HG02588 (cell line): ENCODE results near the gene VPS33B.
"Not testable (repeated sequence)": the region's sequence is repeated elsewhere in the genome, so short reads cannot be mapped to it uniquely, and the experiment has no call there.

ENCODE experiments used
- ATAC-seq: cut with Tn5 transposase; IDR thresholded peaks from one replicate; pipeline ENCODE4 v1.9.1; 2021; ENCODE audit warnings: mild to moderate bottlenecking, moderate library complexity; ENCODE audit not compliant: unreplicated experiment

The VPS33B gene

DNA sequence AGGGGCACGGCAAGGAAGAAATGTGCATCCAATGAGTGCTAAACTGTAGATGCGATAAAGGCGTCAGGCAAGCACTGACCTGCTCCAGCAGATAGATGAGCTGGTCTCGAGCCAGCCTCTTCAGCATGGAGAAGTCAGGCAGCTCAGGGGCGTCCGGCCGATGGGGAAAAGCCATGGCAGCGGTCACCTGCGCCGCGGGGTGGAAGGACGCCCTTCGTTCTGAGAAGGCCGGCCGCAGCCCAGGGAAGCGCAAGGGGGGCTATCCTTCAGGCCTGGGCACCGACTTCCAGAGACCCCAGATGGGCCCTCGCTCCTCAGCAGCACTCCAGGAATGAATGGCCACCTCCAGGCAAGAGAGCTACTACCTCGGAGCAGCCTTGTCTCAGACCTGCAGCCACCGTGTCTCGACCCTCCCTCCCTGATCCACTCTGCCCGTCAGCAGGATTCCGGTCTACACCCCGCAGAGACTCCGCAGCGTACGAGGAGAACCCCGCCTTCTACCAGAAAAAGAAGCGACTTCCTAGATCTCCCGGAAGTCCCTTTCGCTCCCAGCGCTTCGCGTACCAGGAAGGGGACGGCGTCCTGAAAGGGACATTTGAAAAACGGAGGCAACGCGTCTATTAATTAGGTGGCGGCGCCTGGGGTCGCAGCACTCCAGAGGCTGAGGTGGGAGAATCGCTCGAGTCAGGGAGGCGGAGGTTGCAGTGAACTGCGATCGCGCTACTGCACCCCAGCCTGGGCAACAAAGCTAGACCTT lies at the start of gene VPS33B:
Gene VPS33B, minus strand, starts transcription at position 520 of the 757 bp plus-strand sequence. Its CDS starts 345 bp downstream, at position 175.
- ATAC-seq, result peak; percentile 74

DNA sequence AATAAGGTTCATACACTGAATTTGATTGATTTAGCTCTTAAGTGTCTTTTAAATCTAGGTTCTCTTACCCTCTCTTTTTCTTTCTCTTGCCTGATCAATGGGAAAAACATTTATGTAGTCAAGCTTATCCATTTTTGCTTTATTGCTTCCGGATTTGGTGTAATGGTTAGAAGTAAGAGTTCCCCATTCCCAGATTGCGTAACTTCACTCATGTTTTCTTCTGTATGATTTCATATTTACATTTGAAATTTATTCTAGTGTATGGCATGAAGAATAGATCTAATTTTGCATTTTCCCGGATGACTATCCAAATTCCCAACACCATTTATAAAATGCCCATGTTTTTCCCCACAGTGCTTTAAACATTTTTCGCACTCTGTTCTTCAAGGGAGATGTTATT lies 49.8 kb upstream of the VPS33B start:
- ATAC-seq, result no peak

DNA sequence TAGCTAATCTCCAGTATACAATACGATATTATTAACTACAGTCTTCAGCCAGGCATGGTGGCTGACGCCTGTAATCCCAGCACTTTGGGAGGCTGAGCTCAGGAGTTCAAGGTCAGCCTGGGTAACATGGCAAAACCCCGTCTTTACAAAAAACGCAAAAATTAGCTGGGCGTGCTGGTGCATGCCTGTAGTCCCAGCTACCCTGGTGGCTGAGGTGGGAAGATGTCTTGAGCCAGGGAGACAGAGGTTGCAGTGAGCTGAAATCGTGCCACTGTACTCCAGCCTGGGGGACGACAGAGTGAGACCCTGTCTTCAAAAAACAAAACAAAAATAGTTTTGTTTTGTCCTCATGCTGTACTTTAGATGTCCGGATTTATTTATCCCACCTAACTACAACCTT lies 48.5 kb upstream of the VPS33B start:
- ATAC-seq, result no peak

DNA sequence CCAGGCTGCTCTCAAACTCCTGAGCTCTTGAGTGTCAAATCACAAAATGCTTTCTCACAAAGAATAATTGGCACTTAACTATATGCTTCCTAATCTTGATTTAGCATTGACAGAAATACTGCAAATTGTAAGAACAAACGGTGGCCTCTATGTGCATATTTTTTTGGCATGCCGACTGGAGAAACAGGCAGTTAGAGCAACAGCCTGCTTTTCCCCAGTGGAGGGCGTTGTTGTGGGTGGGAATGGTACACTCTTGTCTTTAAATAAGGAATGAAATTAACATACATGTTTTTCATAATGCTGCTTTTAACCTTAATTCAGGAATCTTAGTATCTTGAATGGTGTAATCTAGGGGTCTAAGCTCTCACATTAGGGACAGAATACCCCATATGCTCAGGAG lies 46.6 kb upstream of the VPS33B start:
- no peak for ATAC-seq

DNA sequence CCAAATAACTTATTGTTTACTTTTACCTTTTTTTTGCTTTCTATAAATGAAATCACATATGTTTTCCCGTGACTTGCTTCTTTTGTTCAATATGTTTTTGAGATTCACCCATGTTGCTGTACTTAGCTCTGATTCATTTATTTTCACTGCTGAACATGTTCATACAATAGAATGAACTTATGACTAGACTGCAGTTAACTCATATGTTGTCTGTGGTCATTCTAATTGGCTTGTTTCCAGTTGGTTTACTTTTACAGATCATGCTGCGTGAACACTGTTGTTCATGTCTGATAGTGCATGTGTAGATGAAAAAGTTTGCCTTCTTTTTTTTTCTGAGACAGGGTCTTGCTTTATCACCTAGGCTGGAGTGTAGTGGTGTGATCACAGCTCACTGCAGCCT lies 46.0 kb upstream of the VPS33B start:
- no peak for ATAC-seq

DNA sequence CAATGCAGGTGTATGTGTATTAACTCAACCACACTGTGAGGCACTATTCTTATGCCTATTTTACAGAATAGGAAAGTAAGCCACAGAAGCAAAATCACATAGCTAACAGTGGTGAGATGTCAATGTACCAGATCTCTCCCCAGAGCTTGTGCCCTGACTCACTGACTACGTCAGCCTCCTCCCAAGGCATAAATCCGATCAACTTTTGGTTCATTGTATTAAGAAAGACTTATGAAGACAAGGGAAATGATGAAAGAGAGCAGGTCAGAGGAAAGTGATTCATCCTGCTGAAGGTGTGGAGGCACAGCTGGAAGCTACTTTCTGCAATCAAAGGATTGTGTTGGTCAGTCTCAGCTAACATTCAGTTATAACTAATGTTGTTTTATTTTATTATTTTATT lies 44.6 kb upstream of the VPS33B start:
- ATAC-seq, result no peak

DNA sequence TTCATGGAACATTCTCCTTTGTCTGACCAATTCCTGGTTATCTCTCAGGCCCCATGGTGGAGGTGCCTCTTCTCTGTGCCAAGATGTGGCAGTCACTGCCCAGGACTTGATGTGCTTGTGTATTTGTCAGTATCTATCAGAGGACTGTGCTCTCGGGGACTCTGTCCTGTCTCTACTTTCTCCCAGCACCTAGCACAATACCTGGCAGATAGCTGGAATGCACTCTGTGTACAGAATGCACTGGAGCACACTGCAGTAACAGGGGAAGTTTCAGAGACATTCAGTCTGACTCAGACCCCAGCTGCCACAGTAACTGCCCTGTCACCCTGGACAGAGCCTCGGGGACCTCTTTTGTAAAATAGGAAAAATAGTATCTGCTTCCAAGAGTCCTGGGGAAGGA lies 43.1 kb upstream of the VPS33B start:
- ATAC-seq, result no peak

DNA sequence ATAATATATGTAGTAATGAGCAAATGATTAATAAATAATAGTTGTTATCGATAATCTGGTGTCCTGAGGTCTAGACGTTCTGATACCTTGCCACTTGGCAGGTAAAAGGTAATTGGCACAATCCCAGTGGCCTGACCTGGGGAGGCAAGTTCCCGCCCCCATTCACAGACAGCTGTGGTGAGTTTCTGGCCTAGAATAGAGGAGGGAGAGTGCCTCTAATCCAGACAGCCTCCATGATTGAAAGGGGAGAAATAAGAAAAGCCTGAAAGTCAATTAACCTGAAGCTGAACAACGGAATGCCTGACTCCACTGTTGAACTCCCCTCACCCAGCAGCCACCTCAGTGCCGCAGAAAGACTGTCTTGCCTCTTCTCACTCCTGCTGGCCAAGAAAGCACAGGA lies 39.6 kb upstream of the VPS33B start:
- ATAC-seq, result no peak

DNA sequence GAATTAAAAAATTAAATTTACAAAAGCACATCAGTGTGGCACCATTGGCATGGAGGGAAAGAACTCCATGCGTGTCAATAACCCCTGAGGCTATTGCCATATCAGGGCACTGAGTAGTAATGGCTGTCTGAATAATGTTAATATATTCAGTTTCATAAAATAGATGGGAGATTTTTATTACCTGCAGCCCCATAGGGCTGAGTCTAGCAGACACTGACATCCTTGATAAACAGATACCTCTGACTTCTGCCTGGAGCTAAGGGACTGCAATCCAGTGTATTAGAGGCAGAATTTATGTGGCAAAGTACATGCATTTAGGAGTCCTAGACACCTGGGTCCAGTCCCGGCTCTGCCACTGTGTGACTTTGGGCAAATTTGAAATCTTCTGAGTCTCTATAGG lies 38.8 kb upstream of the VPS33B start:
- ATAC-seq, result no peak

DNA sequence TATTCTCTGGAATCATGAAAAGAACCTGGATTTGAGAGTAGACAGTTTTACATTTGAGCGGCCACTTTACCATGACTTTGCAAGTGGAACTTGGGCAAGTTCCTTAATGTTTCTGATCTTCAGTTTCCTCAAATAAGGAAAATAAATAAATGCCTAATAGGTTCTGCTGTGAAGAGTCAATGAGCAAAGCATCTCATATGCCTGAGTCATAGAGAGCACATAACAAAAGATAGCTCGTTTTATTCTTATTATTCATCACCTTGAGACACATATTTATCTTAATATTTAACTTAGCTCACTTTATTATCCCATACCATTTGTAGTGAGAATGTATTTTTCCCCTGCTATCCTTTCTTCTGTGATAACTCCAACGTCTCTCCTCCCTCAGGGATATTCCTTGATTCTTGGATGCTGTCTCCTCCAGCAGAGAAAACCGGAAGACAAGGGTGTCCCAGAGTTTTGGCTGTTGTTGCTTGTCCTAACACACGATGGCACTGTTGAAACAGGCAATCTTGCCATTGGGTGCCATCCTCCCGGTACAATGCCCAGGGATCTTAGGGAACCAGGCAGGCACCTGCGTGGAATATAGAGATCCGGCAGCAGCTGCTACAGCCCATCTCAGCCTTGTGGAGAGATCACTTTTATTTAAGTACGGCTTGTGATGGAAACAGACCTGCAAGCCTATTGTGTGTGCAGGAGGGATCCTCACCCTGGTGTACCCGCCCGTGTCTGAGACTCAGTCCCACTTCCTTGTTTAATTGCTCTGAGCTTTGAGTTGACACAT lies 33.3 kb upstream of the VPS33B start:
- ATAC-seq, result no peak

DNA sequence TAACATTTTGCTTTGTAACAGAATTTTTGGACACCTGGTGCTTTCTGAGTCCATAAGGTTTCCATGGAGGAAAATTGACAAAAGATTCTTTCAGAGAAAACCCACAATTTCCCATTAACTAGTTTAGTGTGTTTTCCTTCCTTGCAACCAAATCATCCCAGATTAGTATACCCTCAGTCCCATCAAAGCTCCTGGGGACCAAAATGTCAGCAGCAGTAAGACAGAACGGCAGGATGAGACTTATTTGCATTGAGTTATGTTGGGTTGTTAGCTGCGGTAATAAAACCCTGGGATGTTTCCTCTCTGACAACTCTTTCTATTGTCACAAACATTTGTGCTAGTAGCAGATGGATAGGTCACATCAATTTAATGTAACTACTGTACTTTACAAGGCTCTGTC lies 32.4 kb upstream of the VPS33B start:
- no peak for ATAC-seq

DNA sequence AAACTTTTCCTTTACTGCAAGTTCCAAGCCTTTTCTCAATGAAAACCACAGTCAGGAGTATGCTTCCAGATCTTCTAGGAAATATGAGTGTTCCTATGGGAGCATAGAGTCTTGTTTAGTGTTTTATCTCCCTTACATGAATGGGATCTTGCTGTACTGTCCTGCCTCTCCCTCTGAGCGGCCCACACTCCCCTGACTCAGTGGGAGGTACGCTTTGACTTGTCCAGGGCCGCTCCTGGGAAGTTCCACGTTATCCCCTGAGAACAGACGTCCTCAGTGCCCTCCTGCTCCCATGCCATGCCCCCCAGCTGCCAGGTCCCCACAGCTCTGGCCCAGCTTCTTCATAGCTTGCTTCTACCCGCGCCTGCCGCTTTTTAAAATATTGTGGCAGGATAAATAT lies 28.9 kb upstream of the VPS33B start:
- ATAC-seq, result no peak

DNA sequence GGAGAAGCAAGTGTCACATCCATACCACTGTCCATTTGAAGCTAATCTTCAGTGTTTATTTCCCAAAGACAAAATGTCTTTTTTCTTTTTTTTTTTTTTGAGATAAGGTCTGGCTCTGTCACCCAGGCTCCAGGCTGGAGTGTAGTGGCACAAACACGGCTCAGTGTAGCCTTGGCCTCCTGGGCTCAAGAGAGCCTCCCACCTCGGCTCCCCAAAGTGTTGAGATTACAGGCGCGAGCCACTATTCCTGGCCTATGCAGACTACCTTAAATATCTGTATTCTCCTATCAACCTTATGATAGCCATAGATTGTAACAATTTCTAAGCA lies 27.7 kb upstream of the VPS33B start:
- peak; percentile 22 for ATAC-seq

DNA sequence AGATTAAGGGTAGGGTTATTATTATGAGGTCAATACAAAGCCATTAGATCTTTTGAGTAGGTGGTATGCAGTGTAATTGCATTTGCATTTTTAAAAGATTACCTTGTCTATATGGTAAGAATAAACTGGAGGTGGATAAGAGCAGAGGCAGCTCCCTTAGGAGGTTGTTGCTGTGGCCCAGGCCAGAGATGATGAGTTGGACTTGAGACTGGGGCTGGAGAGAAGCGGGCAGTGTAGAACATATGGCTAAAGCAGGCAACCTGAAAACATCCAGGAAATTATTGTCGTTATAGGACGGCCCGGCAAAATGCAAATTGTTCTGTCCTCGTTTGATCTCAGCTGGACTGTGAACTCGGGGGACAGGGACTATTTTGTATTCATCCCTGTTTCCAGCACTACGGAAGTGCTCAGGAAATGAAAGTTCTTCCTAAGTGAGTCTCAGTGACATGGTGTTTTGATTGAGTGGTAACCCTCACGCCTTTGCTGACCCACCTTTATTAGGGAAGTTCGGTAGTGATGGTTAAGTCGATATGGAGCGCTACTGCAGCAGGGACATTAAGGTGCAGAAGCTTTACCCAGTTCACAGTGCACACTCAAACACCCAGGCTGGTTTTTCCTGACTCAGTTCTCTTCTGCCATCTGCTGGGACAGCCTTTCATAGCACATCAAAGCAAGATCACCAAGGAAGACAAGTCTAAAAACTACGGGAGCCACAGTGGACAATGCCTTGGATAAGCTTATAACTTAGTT lies 27.2 kb upstream of the VPS33B start:
- peak; percentile 66 for ATAC-seq

DNA sequence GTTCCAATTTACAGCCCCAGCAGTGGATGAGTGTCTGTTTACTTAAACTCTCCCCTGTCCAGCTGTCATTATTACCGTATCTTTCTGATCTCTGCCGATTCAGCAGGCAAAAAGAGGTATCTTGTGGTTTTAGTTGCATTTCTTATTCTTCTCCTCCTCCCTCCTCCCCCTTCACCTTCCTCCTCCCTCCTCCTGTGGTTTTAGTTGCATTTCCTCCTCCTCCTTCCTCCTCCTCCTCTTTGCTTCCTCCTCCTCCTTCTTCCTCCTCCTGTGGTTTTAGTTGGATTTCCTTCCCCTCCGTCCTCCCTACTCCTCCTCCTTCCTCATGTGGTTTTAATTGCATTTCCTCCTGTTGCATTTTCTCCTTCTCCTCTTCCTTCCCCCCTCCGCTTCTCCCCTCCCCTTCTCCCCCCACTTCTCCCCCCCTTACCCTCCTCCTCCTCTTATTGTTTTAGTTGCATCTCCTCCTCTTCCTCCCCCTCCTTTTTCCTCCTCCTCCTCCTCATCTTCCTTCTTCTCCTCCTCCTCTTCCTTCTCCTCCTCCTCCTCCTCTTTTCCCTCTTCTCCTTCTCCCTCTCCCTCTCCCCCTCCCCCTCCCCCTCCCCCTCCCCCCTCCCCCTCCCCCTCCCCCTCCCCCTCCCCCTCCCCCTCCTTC lies 25.3 kb upstream of the VPS33B start:
- no peak for ATAC-seq

DNA sequence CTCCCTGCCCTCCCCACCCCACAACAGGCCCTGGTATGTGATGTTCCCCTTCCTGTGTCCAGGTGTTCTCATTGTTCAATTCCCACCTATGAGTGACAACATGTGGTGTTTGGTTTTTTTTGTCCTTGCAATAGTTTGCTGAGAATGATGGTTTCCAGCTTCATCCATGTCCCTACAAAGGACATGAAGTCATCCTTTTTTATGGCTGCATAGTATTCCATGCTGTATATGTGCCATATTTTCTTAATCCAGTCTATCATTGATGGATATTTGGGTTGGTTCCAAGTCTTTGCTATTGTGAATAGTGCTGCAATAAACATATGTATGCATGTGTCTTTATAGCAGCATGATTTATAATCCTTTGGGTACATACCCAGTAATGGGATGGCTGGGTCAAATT lies 23.7 kb upstream of the VPS33B start:
- ATAC-seq, result not testable (repeated sequence)

DNA sequence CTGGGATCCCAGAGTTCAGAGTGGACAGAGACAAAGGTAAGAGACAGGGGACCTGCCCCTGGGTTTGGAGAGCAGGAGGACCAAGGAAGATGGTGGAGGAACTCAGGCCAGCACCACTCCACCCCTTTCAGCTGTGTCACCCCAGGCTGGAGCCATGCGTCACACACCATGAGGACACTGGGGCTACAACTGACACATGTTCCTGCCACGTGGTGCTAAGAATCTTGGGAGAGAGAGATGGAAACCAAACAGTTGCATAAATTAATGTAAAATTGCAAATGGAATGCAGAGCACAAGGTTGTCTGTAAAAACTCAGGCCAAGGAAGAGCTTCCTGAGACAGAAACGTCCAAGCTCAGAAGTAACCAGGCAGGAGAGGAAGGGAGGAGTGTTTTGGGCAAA lies 22.7 kb upstream of the VPS33B start:
- no peak for ATAC-seq

DNA sequence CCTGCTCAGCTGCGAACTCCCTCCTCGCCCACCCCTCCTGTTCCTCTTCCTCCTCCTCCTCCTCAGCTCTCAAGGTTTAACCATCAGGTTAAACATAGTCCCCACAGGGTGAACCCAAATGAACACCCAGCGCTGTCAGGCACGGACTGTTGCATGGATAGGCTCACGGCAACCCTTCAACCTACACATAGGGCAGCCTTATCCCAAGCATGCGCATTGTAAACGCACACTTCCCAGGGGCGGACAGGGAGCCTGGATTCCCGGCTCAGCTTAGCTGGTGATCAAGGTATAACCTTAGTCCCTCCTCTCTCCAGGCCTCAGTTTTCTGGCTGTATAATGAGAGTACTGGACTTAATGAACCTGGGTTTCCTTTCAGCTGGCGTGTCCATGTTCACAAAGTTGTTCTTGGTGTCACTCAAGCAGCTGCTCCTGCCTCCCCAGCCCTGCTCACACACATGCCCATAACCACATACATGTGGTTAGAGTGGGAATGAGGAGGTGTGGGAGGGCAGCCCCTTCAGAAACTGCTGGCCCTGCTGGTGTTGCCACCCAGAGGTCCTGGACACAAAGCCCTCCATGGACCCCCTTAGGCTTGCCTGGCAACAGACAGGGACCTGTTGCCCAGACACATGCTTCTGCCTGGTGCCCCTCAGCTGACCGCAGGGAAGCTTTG lies 20.9 kb upstream of the VPS33B start:
- ATAC-seq, result no peak

DNA sequence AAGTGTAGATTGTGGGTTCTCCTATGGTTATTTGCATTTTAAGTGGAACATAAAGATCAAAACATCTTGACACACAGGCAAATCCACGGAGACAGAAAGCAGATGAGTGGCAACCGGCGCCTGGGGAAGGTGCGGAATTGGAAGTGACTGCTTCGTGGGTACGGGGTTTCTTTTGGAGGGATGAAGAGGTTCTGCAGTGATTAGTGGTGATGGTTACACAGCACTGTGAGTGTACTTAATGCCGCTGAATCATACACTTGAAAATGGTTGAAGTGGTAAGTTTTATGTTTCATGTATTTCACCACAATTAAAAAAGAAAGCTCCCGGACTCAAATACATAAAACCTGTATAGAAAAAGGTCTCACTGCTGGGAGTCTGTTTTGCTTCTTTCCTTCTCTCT lies 18.5 kb upstream of the VPS33B start:
- no peak for ATAC-seq

DNA sequence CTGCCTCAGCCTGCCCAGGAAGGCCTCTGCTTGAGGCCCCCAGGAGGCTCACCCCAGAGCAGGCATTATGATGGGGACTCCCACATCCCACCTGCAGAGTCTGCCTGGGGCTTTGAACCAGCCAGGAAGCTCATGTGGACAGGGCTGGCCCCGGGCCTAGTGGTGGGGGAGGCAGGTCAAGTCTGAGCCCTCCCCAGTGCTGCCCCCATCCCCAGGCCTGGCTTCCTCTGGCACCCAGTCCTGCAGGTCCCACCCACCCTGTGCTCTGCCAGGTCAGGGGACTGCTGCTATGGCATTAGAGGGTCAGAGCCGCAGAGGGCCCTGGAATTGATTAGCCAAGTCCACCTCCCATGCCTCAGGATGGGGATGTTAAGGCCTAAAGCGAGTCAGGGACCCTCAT lies 17.6 kb upstream of the VPS33B start:
- no peak for ATAC-seq
